Gastroesophageal sphincter (tissue), 4 donors: ENCODE results near the gene GPR151. TPM values are rescaled to one million over a fixed set of nuclear protein-coding genes. Genes with fewer than 3 reads are reported as not detected.

Experiments
- ATAC-seq: fragments of 150-250 bp; one replicate; pipeline ENCODE4 v1.9.1; 2016; ENCODE audit warnings: mild to moderate bottlenecking, moderate library complexity
- H3K27ac ChIP-seq, 4 donors: fragments of 200-600 bp; sonication (generic) in 3 of 4; 1 replicate in 3 of 4; 2 replicates in 1 of 4; pipeline ENCODE4 v1.5.1; 2016 to 2019
- H3K27me3 ChIP-seq: fragments of 200-600 bp; sonication (generic); one replicate; pipeline ENCODE4 v1.5.1; 2019
- H3K36me3 ChIP-seq, 2 donors: fragments of 200-600 bp; sonication (generic); one replicate each; pipeline ENCODE4 v1.5.1; 2019; ENCODE audit warnings: control low read depth in 1 of 2
- H3K4me1 ChIP-seq, 3 donors: fragments of 200-600 bp; sonication (generic); 1 replicate in 2 of 3; 2 replicates in 1 of 3; pipeline ENCODE4 v1.5.1; 2016 to 2019; ENCODE audit warnings: control low read depth in 2 of 3
- H3K4me3 ChIP-seq, 2 donors: fragments of 200-600 bp; sonication (generic); one replicate each; pipeline ENCODE4 v1.5.1; 2019; ENCODE audit warnings: mild to moderate bottlenecking in 1 of 2, moderate library complexity in 1 of 2
- H3K9me3 ChIP-seq, 3 donors: fragments of 200-600 bp; sonication (generic); one replicate each; pipeline ENCODE4 v1.5.1; 2017 to 2019; ENCODE audit warnings: control low read depth in 2 of 3
- EP300 ChIP-seq: sonication (generic); formaldehyde crosslinking; IDR thresholded peaks from one replicate; pipeline ENCODE4 v1.6.1; 2017; ENCODE audit warnings: antibody characterized with exemption, mild to moderate bottlenecking
- POLR2A ChIP-seq, 2 donors: fragments of 450-650 bp; IDR thresholded peaks; one replicate each; pipeline ENCODE4 v1.6.1; 2017; ENCODE audit warnings: antibody characterized with exemption in 2 of 2, mild to moderate bottlenecking in 2 of 2, moderate library complexity in 1 of 2
- POLR2AphosphoS5 ChIP-seq: sonication (generic); formaldehyde crosslinking; IDR thresholded peaks from one replicate; pipeline ENCODE4 v1.6.1; 2017; ENCODE audit warnings: antibody characterized with exemption
- WGBS, 2 donors: methylation state at CpG; one replicate each; pipeline ENCODE4 v1.1.5; 2018; ENCODE audit warnings: low coverage in 1 of 2; 5-methylcytosine and 5-hydroxymethylcytosine counted together
- total RNA-seq, 4 donors: library from RNA; depleted of rRNA; stranded (reverse); fragments of >200 nt; gene quantifications; one replicate each; pipeline ENCODE4 v1.1.0, GENCODE V29; 2016
- TF ChIP-seq, protein P1 (sequence below), 4 experiments: fragments of 200-600 bp in 2 of 4; fragments of 450-650 bp in 2 of 4; sonication (generic) in 1 of 4; IDR thresholded peaks; one replicate each; pipeline ENCODE4 v1.5.1; 2017 to 2019; ENCODE audit warnings: antibody characterized with exemption in 4 of 4, mild to moderate bottlenecking in 2 of 4, moderate library complexity in 2 of 4

Gene GPR151
- total RNA-seq, 4 donors from 2014 or later, result not detected

DNA sequence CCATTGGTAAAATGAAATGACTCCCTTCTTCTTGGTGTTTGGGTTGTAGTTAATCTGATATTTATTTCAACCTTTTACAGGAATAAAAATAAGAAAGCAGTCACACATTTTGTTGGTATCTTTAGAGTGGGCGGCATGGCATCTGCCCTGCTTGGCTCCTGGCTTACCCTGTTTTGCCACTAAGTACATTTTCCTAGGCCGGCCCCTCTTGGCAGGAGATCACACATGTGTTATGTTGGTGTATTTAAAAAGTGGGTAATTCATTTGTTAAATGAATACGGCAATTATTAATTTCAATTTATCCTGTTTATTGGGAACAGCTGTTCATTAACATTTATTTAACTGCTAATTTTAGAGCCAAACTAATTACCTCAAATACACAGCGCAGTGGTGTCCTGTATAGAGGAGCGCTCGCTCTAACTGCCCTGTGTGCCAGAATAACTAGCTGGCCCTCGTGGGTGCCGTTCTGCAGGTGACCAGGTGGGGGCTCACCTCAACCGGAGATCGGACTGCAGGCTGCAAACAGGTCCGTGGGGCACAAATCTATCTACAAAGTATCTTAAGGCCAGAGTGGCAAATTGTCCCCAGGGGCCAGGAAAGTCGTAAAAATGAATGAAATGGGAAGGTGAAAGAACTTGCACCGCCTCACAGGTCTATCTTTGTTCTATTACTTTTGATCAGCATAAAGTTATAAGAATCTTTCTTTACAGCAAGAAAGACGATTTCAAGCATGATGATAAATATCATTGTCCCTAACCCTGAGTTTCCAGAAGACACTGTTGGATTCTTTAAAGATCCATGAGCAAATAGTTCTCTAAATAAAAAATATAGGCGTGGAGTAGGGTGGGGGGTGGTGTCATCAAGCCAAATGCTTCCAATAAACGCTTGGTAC is 26.2 kb upstream of the GPR151 start:
- 27 to 34% methylated on average over 13 to 14 of the region's 16 CpGs for WGBS, 2 donors
- TF ChIP-seq, protein P1, sequence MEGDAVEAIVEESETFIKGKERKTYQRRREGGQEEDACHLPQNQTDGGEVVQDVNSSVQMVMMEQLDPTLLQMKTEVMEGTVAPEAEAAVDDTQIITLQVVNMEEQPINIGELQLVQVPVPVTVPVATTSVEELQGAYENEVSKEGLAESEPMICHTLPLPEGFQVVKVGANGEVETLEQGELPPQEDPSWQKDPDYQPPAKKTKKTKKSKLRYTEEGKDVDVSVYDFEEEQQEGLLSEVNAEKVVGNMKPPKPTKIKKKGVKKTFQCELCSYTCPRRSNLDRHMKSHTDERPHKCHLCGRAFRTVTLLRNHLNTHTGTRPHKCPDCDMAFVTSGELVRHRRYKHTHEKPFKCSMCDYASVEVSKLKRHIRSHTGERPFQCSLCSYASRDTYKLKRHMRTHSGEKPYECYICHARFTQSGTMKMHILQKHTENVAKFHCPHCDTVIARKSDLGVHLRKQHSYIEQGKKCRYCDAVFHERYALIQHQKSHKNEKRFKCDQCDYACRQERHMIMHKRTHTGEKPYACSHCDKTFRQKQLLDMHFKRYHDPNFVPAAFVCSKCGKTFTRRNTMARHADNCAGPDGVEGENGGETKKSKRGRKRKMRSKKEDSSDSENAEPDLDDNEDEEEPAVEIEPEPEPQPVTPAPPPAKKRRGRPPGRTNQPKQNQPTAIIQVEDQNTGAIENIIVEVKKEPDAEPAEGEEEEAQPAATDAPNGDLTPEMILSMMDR (IDR thresholded peaks at IDR 0.05), result peak; percentile 56 to 83 (median 66)
- TF ChIP-seq POLR2A (IDR thresholded peaks at IDR 0.05), result no peak
- peak; percentile 70 for ATAC-seq
- Histone ChIP-seq H3K4me3 (no peak overlapping the region), H3K9me3 (no peaks in the 10 kb centered on the region), H3K36me3 (no peaks in the 10 kb centered on the region), H3K27me3 (no peaks in the 10 kb centered on the region), H3K4me1 (peaks cover 0 to 7% (median 0%) of the 10 kb centered on the region in 3 donors), H3K27ac (no peak overlapping the region)

DNA sequence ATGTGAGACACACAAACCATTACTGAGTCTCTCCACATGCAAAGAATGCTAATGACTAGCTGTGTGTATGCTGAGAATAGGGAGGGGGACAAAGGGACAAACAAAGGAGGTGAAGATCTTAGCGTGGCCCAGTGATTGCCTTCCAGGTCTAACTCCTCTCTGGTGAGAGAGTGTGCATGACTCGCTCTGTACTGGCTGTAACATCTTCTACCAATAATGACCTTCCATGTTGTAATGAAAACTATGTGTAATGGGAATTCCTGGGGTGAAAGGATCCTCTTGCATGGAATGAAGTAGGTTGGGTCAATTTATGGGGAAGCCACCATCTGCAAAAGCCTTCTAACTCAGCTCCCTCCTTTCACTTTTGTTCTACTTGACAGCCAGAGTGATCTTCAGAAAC is 24.4 kb upstream of the GPR151 start:
- ATAC-seq, result no peak
- 27 to 49% methylated on average over 1 to 2 of the region's 2 CpGs for WGBS, 2 donors
- Histone ChIP-seq H3K27ac (no peak overlapping the region), H3K4me1 (peaks cover 0 to 7% (median 0%) of the 10 kb centered on the region in 3 donors), H3K4me3 (no peak overlapping the region), H3K36me3 (no peaks in the 10 kb centered on the region), H3K27me3 (no peaks in the 10 kb centered on the region), H3K9me3 (no peaks in the 10 kb centered on the region)
- no peak for TF ChIP-seq POLR2AphosphoS5
- TF ChIP-seq, protein P1 (IDR thresholded peaks at IDR 0.05), result no peak
- no peak for TF ChIP-seq POLR2A (IDR thresholded peaks at IDR 0.05)
- no peak for TF ChIP-seq EP300

DNA sequence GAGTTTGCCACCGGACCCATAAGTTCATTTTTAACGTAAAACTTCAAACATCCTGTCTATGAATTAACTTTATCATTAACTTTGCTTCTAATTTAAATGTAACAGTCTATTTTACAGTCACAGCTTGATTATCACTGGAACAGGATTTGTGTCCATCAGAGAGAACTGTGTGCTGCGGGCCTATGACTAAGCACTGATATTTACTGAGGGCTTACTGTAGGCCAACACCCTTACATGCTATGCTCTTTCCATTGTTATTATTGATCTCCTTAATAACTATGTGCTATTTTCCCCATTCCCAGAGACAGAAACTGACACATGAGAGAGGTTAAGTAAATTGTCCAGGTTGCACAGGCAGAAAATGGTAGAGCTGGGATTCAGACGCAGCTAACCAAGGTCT is 24.0 kb upstream of the GPR151 start:
- 80 to 92% methylated on average over 4 of the region's 4 CpGs for WGBS, 2 donors
- Histone ChIP-seq H3K27ac (no peak overlapping the region), H3K27me3 (no peaks in the 10 kb centered on the region), H3K9me3 (no peaks in the 10 kb centered on the region), H3K36me3 (no peaks in the 10 kb centered on the region), H3K4me3 (no peak overlapping the region), H3K4me1 (peaks cover 0 to 7% (median 0%) of the 10 kb centered on the region in 3 donors)
- ATAC-seq, result no peak
- TF ChIP-seq EP300 (no peak), POLR2AphosphoS5 (no peak), POLR2A (IDR thresholded peaks at IDR 0.05) (no peak)
- TF ChIP-seq, protein P1 (IDR thresholded peaks at IDR 0.05), result no peak

DNA sequence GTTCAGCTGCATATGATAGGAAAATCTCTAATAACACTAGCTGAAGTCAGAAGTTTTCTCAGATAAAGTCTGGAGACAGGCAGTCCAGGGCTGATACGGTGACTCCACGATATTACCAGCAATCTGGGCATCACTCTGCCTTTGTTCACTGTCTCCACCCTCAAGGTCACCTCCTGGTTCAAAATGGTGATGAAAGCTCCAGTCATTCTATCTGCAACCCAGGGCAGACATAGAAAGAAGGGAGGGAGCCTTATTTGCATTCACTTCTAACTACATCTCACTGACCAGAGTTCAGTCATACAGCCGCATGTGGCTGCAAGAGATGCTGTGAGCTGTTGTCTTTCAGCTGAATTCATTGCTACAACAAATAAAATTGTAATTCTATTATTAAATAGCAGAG is 22.4 kb upstream of the GPR151 start:
- Histone ChIP-seq H3K27me3 (no peaks in the 10 kb centered on the region), H3K9me3 (no peaks in the 10 kb centered on the region), H3K36me3 (no peaks in the 10 kb centered on the region), H3K4me3 (no peak overlapping the region), H3K27ac (no peak overlapping the region), H3K4me1 (peaks cover 0 to 7% (median 0%) of the 10 kb centered on the region in 3 donors)
- 47 to 67% methylated on average over 2 to 3 of the region's 3 CpGs for WGBS, 2 donors
- no peak for TF ChIP-seq POLR2A (IDR thresholded peaks at IDR 0.05)
- TF ChIP-seq EP300, result no peak
- TF ChIP-seq, protein P1 (IDR thresholded peaks at IDR 0.05), result no peak
- TF ChIP-seq POLR2AphosphoS5, result no peak
- ATAC-seq, result no peak

DNA sequence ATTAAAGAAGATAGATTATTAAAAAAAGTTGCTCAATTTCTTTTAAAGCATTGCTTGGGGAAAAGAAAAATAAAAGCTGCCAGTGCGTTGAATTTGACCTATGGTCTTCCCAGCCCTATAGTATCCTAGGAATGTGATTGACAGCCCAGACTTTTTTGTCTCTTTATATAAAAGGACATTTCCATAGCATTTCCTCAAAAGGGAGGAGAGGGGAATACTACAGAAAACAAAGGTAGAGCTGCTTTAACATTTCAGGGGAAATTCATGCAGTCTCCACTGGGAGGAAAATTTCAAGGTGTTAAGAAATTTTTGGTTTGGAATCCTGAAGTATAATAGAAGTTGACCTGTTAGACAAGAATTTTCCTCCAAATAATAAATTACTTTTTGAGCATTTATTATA is 17.9 kb upstream of the GPR151 start:
- ATAC-seq, result no peak
- Histone ChIP-seq H3K9me3 (no peaks in the 10 kb centered on the region), H3K27ac (no peak overlapping the region), H3K36me3 (no peaks in the 10 kb centered on the region), H3K4me1 (no peaks in the 10 kb centered on the region), H3K27me3 (no peaks in the 10 kb centered on the region), H3K4me3 (no peak overlapping the region)
- 0% methylated on average over 1 of the region's 1 CpG; no CpG with 5 or more reads in 1 of the 2 donors for WGBS, 2 donors
- TF ChIP-seq POLR2A (IDR thresholded peaks at IDR 0.05), result no peak
